ENCODE measurements around the gene CLDN5.

The CLDN5 gene

GRCh38 chr22:19566279-19567156 lies 42.3 kb upstream of the CLDN5 start:
- H3K14ac ChIP-seq (ENCODE audit: low read length in 2 of 2): no peak overlapping the region
- WGBS: 93% methylated on average over 52 of the region's 52 CpGs
- no peak for DNase-seq
- H2BK5ac ChIP-seq (ENCODE audit: low read depth, low read length, poor library complexity, severe bottlenecking): no peak overlapping the region
- H3K36me3 ChIP-seq (ENCODE audit: control insufficient read depth in 1 of 2, insufficient read depth in 2 of 2, low read depth in 1 of 2, low read length in 2 of 2): no peaks in the 10 kb centered on the region
- no peaks in the 10 kb centered on the region for H3K79me1 ChIP-seq (replicated peaks; ENCODE audit: low read length, poor library complexity, severe bottlenecking)
- no peak overlapping the region for H3K9ac ChIP-seq (ENCODE audit: low read length)
- no peak overlapping the region for H2BK15ac ChIP-seq (ENCODE audit: low read depth, poor library complexity, severe bottlenecking)
- H3K27ac ChIP-seq (ENCODE audit: low read length, poor library complexity, severe bottlenecking): no peak overlapping the region
- no peak overlapping the region for H2AFZ ChIP-seq (ENCODE audit: low read depth, low read length)
- H3K4me3 ChIP-seq (ENCODE audit: insufficient read depth in 1 of 2, low read depth in 1 of 2, low read length in 2 of 2): no peak overlapping the region
- no peak overlapping the region for H3K4ac ChIP-seq (ENCODE audit: low read depth in 1 of 2, low read length in 2 of 2)
- no peak overlapping the region for H3K23ac ChIP-seq (ENCODE audit: low read length in 2 of 2)
- H3K4me2 ChIP-seq (ENCODE audit: low read length, poor library complexity, severe bottlenecking): no peak overlapping the region
- H2BK120ac ChIP-seq (ENCODE audit: low read depth, low read length): no peak overlapping the region
- H4K8ac ChIP-seq (ENCODE audit: low read length): no peak overlapping the region
- no peak overlapping the region for H2AK5ac ChIP-seq (ENCODE audit: low read length, severe bottlenecking)
- peaks cover 3% of the 10 kb centered on the region for H3K4me1 ChIP-seq (ENCODE audit: control insufficient read depth, insufficient read depth, low read depth, low read length)
- no peak overlapping the region for H4K91ac ChIP-seq (ENCODE audit: low read length)
- H2BK12ac ChIP-seq (ENCODE audit: low read length in 2 of 2): no peak overlapping the region
- H3K18ac ChIP-seq (ENCODE audit: low read depth in 1 of 2, low read length in 2 of 2): no peak overlapping the region
- peaks cover 12 to 24% of the 10 kb centered on the region in 2 experiments for H3K27me3 ChIP-seq (ENCODE audit: control insufficient read depth in 1 of 2, insufficient read depth in 1 of 2, low read length in 2 of 2)
- H3K9me3 ChIP-seq (ENCODE audit: control insufficient read depth, low read length): no peaks in the 10 kb centered on the region

GRCh38 chr22:19565382-19566278 lies 41.4 kb upstream of the CLDN5 start:
- Histone ChIP-seq H4K8ac (ENCODE audit: low read length) (no peak overlapping the region), H3K27me3 (ENCODE audit: control insufficient read depth in 1 of 2, insufficient read depth in 1 of 2, low read length in 2 of 2) (peaks cover 7 to 24% of the 10 kb centered on the region in 2 experiments), H3K23ac (ENCODE audit: low read length in 2 of 2) (no peak overlapping the region), H2BK15ac (ENCODE audit: low read depth, poor library complexity, severe bottlenecking) (no peak overlapping the region), H3K4ac (ENCODE audit: low read depth in 1 of 2, low read length in 2 of 2) (no peak overlapping the region), H3K9me3 (ENCODE audit: control insufficient read depth, low read length) (no peaks in the 10 kb centered on the region), H4K91ac (ENCODE audit: low read length) (no peak overlapping the region), H3K79me1 (replicated peaks; ENCODE audit: low read length, poor library complexity, severe bottlenecking) (no peaks in the 10 kb centered on the region), H3K4me2 (ENCODE audit: low read length, poor library complexity, severe bottlenecking) (no peak overlapping the region), H3K14ac (ENCODE audit: low read length in 2 of 2) (no peak overlapping the region), H3K27ac (ENCODE audit: low read length, poor library complexity, severe bottlenecking) (no peak overlapping the region), H2BK5ac (ENCODE audit: low read depth, low read length, poor library complexity, severe bottlenecking) (no peak overlapping the region), H3K9ac (ENCODE audit: low read length) (no peak overlapping the region), H2BK120ac (ENCODE audit: low read depth, low read length) (no peak overlapping the region), H3K18ac (ENCODE audit: low read depth in 1 of 2, low read length in 2 of 2) (no peak overlapping the region), H2BK12ac (ENCODE audit: low read length in 2 of 2) (no peak overlapping the region), H2AFZ (ENCODE audit: low read depth, low read length) (no peak overlapping the region), H3K36me3 (ENCODE audit: control insufficient read depth in 1 of 2, insufficient read depth in 2 of 2, low read depth in 1 of 2, low read length in 2 of 2) (no peaks in the 10 kb centered on the region), H2AK5ac (ENCODE audit: low read length, severe bottlenecking) (no peak overlapping the region), H3K4me3 (ENCODE audit: insufficient read depth in 1 of 2, low read depth in 1 of 2, low read length in 2 of 2) (no peak overlapping the region), H3K4me1 (ENCODE audit: control insufficient read depth, insufficient read depth, low read depth, low read length) (peaks cover 3% of the 10 kb centered on the region)
- 70% methylated on average over 9 of the region's 11 CpGs for WGBS
- DNase-seq: no peak

- no peak overlapping the region for H4K8ac ChIP-seq (ENCODE audit: low read length)
- no peak overlapping the region for H2BK5ac ChIP-seq (ENCODE audit: low read depth, low read length, poor library complexity, severe bottlenecking)
- no peak overlapping the region for H3K14ac ChIP-seq (ENCODE audit: low read length in 2 of 2)
- H3K4me1 ChIP-seq (ENCODE audit: control insufficient read depth, insufficient read depth, low read depth, low read length): peaks cover 3% of the 10 kb centered on the region
- no peak overlapping the region for H2BK15ac ChIP-seq (ENCODE audit: low read depth, poor library complexity, severe bottlenecking)
- no peak overlapping the region for H3K9ac ChIP-seq (ENCODE audit: low read length)
- H2AK5ac ChIP-seq (ENCODE audit: low read length, severe bottlenecking): no peak overlapping the region
- no peak overlapping the region for H3K4ac ChIP-seq (ENCODE audit: low read depth in 1 of 2, low read length in 2 of 2)
- H3K79me1 ChIP-seq (replicated peaks; ENCODE audit: low read length, poor library complexity, severe bottlenecking): no peaks in the 10 kb centered on the region
- no peak for DNase-seq
- 100% methylated on average over 2 of the region's 2 CpGs for whole genome bisulfite sequencing
- H3K23ac ChIP-seq (ENCODE audit: low read length in 2 of 2): no peak overlapping the region
- no peak overlapping the region for H2AFZ ChIP-seq (ENCODE audit: low read depth, low read length)
- H3K18ac ChIP-seq (ENCODE audit: low read depth in 1 of 2, low read length in 2 of 2): no peak overlapping the region
- no peak overlapping the region for H3K4me2 ChIP-seq (ENCODE audit: low read length, poor library complexity, severe bottlenecking)
- H3K27ac ChIP-seq (ENCODE audit: low read length, poor library complexity, severe bottlenecking): no peak overlapping the region
- H4K91ac ChIP-seq (ENCODE audit: low read length): no peak overlapping the region
- H3K4me3 ChIP-seq (ENCODE audit: insufficient read depth in 1 of 2, low read depth in 1 of 2, low read length in 2 of 2): no peak overlapping the region
- no peak overlapping the region for H2BK120ac ChIP-seq (ENCODE audit: low read depth, low read length)
- no peaks in the 10 kb centered on the region for H3K36me3 ChIP-seq (ENCODE audit: control insufficient read depth in 1 of 2, insufficient read depth in 2 of 2, low read depth in 1 of 2, low read length in 2 of 2)
- peaks cover 3 to 28% of the 10 kb centered on the region in 2 experiments for H3K27me3 ChIP-seq (ENCODE audit: control insufficient read depth in 1 of 2, insufficient read depth in 1 of 2, low read length in 2 of 2)
- no peaks in the 10 kb centered on the region for H3K9me3 ChIP-seq (ENCODE audit: control insufficient read depth, low read length)
- H2BK12ac ChIP-seq (ENCODE audit: low read length in 2 of 2): no peak overlapping the region
Measured at GRCh38 chr22:19559956-19560355, 35.7 kb upstream of the CLDN5 start.

- H3K4me3 ChIP-seq (ENCODE audit: insufficient read depth in 1 of 2, low read depth in 1 of 2, low read length in 2 of 2): no peak overlapping the region
- 77% methylated on average over 9 of the region's 9 CpGs for WGBS
- H3K4ac ChIP-seq (ENCODE audit: low read depth in 1 of 2, low read length in 2 of 2): no peak overlapping the region
- H3K23ac ChIP-seq (ENCODE audit: low read length in 2 of 2): no peak overlapping the region
- H2BK120ac ChIP-seq (ENCODE audit: low read depth, low read length): no peak overlapping the region
- H2BK15ac ChIP-seq (ENCODE audit: low read depth, poor library complexity, severe bottlenecking): no peak overlapping the region
- no peaks in the 10 kb centered on the region for H3K79me1 ChIP-seq (replicated peaks; ENCODE audit: low read length, poor library complexity, severe bottlenecking)
- H3K18ac ChIP-seq (ENCODE audit: low read depth in 1 of 2, low read length in 2 of 2): no peak overlapping the region
- no peak overlapping the region for H3K9ac ChIP-seq (ENCODE audit: low read length)
- H3K4me1 ChIP-seq (ENCODE audit: control insufficient read depth, insufficient read depth, low read depth, low read length): peaks cover 3% of the 10 kb centered on the region
- H3K9me3 ChIP-seq (ENCODE audit: control insufficient read depth, low read length): no peaks in the 10 kb centered on the region
- H4K8ac ChIP-seq (ENCODE audit: low read length): no peak overlapping the region
- H3K27ac ChIP-seq (ENCODE audit: low read length, poor library complexity, severe bottlenecking): no peak overlapping the region
- H2BK12ac ChIP-seq (ENCODE audit: low read length in 2 of 2): no peak overlapping the region
- no peak for DNase-seq
- no peak overlapping the region for H3K4me2 ChIP-seq (ENCODE audit: low read length, poor library complexity, severe bottlenecking)
- H2BK5ac ChIP-seq (ENCODE audit: low read depth, low read length, poor library complexity, severe bottlenecking): no peak overlapping the region
- no peak overlapping the region for H4K91ac ChIP-seq (ENCODE audit: low read length)
- H2AK5ac ChIP-seq (ENCODE audit: low read length, severe bottlenecking): no peak overlapping the region
- H3K14ac ChIP-seq (ENCODE audit: low read length in 2 of 2): peak overlapping the region in 1 of 2 experiments; percentile 31
- H2AFZ ChIP-seq (ENCODE audit: low read depth, low read length): no peak overlapping the region
- peaks cover 3 to 23% of the 10 kb centered on the region in 2 experiments for H3K27me3 ChIP-seq (ENCODE audit: control insufficient read depth in 1 of 2, insufficient read depth in 1 of 2, low read length in 2 of 2)
- no peaks in the 10 kb centered on the region for H3K36me3 ChIP-seq (ENCODE audit: control insufficient read depth in 1 of 2, insufficient read depth in 2 of 2, low read depth in 1 of 2, low read length in 2 of 2)
Measured at GRCh38 chr22:19559324-19559811, 35.2 kb upstream of the CLDN5 start.
